OCI-LY1 (cell line): ENCODE measurements around the gene PRR16.

ENCODE experiments used
- EZH2 ChIP-seq: fragments of 200-600 bp; sonication (generic), shearing (Covaris generic); IDR thresholded peaks from 2 replicates; pipeline ENCODE4 v1.8.0; 2017; ENCODE audit warnings: borderline replicate concordance, mixed run types, mild to moderate bottlenecking, antibody characterized with exemption, low read length, moderate library complexity, mixed read lengths
- TF ChIP-seq, protein P1 (sequence below): fragments of 200-600 bp; sonication (generic), shearing (Covaris generic); IDR thresholded peaks from 2 replicates; pipeline ENCODE4 v1.5.1; 2017; ENCODE audit warnings: mild to moderate bottlenecking, antibody characterized with exemption, low read length, moderate library complexity, mixed read lengths

GRCh38 chr5:120465436-120465961 lies 1.4 kb downstream of the PRR16 start:
- TF ChIP-seq, protein P1, sequence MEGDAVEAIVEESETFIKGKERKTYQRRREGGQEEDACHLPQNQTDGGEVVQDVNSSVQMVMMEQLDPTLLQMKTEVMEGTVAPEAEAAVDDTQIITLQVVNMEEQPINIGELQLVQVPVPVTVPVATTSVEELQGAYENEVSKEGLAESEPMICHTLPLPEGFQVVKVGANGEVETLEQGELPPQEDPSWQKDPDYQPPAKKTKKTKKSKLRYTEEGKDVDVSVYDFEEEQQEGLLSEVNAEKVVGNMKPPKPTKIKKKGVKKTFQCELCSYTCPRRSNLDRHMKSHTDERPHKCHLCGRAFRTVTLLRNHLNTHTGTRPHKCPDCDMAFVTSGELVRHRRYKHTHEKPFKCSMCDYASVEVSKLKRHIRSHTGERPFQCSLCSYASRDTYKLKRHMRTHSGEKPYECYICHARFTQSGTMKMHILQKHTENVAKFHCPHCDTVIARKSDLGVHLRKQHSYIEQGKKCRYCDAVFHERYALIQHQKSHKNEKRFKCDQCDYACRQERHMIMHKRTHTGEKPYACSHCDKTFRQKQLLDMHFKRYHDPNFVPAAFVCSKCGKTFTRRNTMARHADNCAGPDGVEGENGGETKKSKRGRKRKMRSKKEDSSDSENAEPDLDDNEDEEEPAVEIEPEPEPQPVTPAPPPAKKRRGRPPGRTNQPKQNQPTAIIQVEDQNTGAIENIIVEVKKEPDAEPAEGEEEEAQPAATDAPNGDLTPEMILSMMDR = no peak
- TF ChIP-seq EZH2 = no peak
